Measurements from ENCODE around the gene CDK1.

CDK1 gene

DNA sequence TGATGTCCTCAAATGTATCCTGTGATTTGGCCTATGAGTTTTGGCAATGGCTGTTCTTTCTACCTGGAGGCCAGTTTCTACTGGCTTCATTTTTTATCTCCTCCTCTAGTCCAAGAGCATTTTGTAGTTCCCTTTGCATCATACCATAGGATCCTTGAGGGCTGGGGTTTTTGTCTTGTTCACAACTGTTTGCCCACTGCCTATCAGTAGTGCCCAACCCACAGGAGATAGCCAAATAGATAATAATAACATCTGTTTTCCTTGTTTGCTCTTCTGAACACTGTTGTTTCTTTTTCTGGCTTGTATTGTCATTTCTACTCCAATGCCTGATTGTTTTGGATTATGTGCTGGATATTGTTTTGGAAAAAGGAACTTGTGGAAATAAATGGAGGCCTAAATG is 3.4 kb downstream of the CDK1 start:
- no peak overlapping the region for H3K4me3 ChIP-seq (replicated peaks; ENCODE audit: insufficient read depth, low read length)
- no peak for TF ChIP-seq POLR2AphosphoS5 (IDR thresholded peaks at IDR 0.05; ENCODE audit: low read depth)
- TF ChIP-seq GABPA (IDR thresholded peaks at IDR 0.05; ENCODE audit: low read depth) = no peak
- TF ChIP-seq, protein P1, sequence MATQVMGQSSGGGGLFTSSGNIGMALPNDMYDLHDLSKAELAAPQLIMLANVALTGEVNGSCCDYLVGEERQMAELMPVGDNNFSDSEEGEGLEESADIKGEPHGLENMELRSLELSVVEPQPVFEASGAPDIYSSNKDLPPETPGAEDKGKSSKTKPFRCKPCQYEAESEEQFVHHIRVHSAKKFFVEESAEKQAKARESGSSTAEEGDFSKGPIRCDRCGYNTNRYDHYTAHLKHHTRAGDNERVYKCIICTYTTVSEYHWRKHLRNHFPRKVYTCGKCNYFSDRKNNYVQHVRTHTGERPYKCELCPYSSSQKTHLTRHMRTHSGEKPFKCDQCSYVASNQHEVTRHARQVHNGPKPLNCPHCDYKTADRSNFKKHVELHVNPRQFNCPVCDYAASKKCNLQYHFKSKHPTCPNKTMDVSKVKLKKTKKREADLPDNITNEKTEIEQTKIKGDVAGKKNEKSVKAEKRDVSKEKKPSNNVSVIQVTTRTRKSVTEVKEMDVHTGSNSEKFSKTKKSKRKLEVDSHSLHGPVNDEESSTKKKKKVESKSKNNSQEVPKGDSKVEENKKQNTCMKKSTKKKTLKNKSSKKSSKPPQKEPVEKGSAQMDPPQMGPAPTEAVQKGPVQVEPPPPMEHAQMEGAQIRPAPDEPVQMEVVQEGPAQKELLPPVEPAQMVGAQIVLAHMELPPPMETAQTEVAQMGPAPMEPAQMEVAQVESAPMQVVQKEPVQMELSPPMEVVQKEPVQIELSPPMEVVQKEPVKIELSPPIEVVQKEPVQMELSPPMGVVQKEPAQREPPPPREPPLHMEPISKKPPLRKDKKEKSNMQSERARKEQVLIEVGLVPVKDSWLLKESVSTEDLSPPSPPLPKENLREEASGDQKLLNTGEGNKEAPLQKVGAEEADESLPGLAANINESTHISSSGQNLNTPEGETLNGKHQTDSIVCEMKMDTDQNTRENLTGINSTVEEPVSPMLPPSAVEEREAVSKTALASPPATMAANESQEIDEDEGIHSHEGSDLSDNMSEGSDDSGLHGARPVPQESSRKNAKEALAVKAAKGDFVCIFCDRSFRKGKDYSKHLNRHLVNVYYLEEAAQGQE (IDR thresholded peaks at IDR 0.05; ENCODE audit: insufficient replicate concordance, low read depth) = no peak
- TF ChIP-seq, protein P2, sequence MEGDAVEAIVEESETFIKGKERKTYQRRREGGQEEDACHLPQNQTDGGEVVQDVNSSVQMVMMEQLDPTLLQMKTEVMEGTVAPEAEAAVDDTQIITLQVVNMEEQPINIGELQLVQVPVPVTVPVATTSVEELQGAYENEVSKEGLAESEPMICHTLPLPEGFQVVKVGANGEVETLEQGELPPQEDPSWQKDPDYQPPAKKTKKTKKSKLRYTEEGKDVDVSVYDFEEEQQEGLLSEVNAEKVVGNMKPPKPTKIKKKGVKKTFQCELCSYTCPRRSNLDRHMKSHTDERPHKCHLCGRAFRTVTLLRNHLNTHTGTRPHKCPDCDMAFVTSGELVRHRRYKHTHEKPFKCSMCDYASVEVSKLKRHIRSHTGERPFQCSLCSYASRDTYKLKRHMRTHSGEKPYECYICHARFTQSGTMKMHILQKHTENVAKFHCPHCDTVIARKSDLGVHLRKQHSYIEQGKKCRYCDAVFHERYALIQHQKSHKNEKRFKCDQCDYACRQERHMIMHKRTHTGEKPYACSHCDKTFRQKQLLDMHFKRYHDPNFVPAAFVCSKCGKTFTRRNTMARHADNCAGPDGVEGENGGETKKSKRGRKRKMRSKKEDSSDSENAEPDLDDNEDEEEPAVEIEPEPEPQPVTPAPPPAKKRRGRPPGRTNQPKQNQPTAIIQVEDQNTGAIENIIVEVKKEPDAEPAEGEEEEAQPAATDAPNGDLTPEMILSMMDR (IDR thresholded peaks at IDR 0.05; ENCODE audit: insufficient read depth, low read length) = no peak
- TF ChIP-seq SPI1 (IDR thresholded peaks at IDR 0.05; ENCODE audit: borderline replicate concordance, low read depth) = no peak
- DNase-seq (ENCODE audit: low read depth in 1 of 2, low spot score in 1 of 2) = no peak
- no peaks in the 10 kb centered on the region for H3K27me3 ChIP-seq (ENCODE audit: insufficient read depth, poor library complexity, severe bottlenecking)
- no peak overlapping the region for H3K27ac ChIP-seq (replicated peaks)

DNA sequence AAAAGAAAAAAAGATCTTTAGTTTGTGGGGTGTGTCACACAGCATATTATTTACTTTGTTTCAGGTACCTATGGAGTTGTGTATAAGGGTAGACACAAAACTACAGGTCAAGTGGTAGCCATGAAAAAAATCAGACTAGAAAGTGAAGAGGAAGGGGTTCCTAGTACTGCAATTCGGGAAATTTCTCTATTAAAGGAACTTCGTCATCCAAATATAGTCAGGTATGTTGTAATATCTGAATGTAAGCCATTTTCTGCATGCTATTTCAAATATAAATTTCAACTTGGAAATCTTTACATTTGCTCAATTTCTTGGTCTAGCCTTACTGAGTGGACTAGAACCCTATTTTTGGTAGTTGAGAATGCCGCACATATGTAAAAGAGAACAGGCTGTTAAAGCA is 6.4 kb downstream of the CDK1 start:
- no peak overlapping the region for H3K4me3 ChIP-seq (replicated peaks; ENCODE audit: insufficient read depth, low read length)
- TF ChIP-seq GABPA (IDR thresholded peaks at IDR 0.05; ENCODE audit: low read depth) (no peak), SPI1 (IDR thresholded peaks at IDR 0.05; ENCODE audit: borderline replicate concordance, low read depth) (no peak), POLR2AphosphoS5 (IDR thresholded peaks at IDR 0.05; ENCODE audit: low read depth) (no peak)
- TF ChIP-seq, protein P2 (IDR thresholded peaks at IDR 0.05; ENCODE audit: insufficient read depth, low read length) = no peak
- TF ChIP-seq, protein P1 (IDR thresholded peaks at IDR 0.05; ENCODE audit: insufficient replicate concordance, low read depth) = no peak
- no peaks in the 10 kb centered on the region for H3K27me3 ChIP-seq (ENCODE audit: insufficient read depth, poor library complexity, severe bottlenecking)
- no peak for DNase-seq (ENCODE audit: low read depth in 1 of 2, low spot score in 1 of 2)
- no peak overlapping the region for H3K27ac ChIP-seq (replicated peaks)

DNA sequence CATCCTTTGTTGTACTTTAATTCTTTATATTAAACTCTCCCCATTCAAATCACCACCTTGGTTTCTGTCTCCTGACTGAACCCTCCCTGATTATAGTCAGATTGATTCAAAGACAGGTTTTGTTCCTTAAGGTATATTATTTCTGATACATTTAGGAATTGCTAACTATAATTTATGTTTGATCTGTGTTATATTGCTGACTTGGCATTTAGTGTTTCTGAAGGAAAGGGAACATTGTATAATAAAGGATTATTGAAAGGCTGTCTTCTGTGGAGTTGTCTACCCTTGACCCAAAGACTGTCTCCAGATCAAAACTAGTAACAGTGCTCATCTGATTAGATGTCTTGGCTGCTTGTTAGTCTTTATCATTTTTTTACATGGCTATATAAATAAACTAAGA is 10.3 kb downstream of the CDK1 start:
- TF ChIP-seq POLR2AphosphoS5 (IDR thresholded peaks at IDR 0.05; ENCODE audit: low read depth) (no peak), SPI1 (IDR thresholded peaks at IDR 0.05; ENCODE audit: borderline replicate concordance, low read depth) (no peak), GABPA (IDR thresholded peaks at IDR 0.05; ENCODE audit: low read depth) (no peak)
- TF ChIP-seq, protein P1 (IDR thresholded peaks at IDR 0.05; ENCODE audit: insufficient replicate concordance, low read depth) = no peak
- TF ChIP-seq, protein P2 (IDR thresholded peaks at IDR 0.05; ENCODE audit: insufficient read depth, low read length) = no peak
- Histone ChIP-seq H3K27me3 (ENCODE audit: insufficient read depth, poor library complexity, severe bottlenecking) (no peaks in the 10 kb centered on the region), H3K4me3 (replicated peaks; ENCODE audit: insufficient read depth, low read length) (no peak overlapping the region), H3K27ac (replicated peaks) (no peak overlapping the region)
- DNase-seq (ENCODE audit: low read depth in 1 of 2, low spot score in 1 of 2) = no peak

Data from HL-60 (cell line).